HK-2 (cell line): ENCODE data around the gene CYP27C1.
"Not testable (repeated sequence)": the region's sequence is repeated elsewhere in the genome, so short reads cannot be mapped to it uniquely, and the experiment has no call there.

Experiments used
- DNase-seq: peaks from one replicate; pipeline ENCODE4 v3.0.0-alpha.2; 2018; ENCODE audit not compliant: unreplicated experiment

CYP27C1 gene

GRCh38 chr2:127225186-127225960 lies 5.3 kb upstream of the CYP27C1 start:
- DNase-seq: peak; percentile 26

DNA sequence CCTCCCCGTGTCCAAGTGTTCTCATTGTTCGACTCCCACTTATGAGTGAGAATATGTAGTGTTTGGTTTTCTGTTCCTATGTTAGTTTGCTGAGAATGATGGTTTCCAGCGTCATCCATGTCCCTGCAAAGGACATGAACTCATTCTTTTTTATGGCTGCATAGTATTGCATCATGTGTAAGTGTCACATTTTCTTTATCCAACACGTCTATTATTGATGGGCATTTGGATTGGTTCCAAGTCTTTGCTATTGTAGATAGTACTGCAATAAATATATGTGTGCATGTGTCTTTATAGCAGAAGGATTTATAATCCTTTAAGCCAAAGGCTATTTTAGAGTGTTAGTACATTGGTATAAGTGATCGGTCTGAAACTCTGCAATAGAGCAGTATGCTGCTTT lies 4.0 kb upstream of the CYP27C1 start:
- not testable (repeated sequence) for DNase-seq

DNA sequence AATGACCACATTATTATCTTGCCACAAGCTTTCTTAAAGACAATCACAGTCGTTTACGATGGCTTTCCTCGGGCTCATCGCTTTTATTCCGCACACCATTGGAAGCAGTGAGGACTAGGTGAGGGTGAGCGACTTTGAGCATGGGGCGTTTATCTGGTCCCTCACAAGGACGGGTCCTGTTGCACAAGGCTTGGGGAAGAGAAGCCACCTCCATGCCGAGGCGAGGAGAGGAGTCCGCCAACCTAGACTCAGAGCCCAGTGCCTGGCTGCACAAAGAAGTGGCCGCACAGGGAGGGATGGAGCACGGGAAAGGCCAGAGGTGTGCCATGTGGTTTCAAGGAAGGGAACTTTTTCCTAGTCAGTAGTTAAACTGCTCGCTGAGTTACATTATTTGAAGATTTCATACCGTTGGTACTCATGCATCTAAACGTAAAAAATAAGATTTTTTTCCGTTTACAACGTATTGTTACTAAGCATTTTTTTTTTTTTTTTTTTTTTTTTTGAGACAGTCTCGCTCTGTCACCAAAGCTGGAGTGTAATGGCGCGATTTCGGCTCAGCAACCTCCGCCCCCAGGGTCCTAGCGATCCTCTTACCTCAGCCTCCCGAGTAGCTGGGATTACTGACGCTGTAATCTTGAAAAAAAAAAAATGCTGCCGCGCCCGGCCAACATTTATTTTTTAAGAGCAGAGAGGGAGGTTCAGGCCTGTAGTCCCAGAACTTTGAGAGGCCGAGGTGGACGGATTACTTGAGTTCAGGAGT lies 849 bp upstream of the CYP27C1 start:
- DNase-seq: no peak

- no peak for DNase-seq
Observed at GRCh38 chr2:127219171-127220070, 678 bp downstream of the CYP27C1 start.

DNA sequence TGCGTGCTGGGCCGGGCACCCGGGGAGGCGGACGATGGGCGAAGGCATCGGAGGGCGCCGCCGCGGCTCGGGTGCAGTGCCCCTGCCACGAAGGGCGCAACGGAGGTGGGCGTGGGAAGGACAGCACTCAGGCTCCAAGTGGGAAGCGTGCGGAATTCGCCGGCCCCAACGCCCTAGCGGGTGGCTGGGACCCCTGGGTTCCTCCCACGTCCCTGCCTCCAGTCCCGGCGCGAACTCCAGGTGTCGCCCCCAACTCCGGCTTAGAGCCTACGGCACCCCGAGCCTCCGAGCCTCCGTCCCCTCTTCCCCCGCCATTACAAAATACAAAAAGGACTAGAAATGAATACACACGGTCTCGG lies 1.3 kb downstream of the CYP27C1 start:
- DNase-seq: no peak

DNA sequence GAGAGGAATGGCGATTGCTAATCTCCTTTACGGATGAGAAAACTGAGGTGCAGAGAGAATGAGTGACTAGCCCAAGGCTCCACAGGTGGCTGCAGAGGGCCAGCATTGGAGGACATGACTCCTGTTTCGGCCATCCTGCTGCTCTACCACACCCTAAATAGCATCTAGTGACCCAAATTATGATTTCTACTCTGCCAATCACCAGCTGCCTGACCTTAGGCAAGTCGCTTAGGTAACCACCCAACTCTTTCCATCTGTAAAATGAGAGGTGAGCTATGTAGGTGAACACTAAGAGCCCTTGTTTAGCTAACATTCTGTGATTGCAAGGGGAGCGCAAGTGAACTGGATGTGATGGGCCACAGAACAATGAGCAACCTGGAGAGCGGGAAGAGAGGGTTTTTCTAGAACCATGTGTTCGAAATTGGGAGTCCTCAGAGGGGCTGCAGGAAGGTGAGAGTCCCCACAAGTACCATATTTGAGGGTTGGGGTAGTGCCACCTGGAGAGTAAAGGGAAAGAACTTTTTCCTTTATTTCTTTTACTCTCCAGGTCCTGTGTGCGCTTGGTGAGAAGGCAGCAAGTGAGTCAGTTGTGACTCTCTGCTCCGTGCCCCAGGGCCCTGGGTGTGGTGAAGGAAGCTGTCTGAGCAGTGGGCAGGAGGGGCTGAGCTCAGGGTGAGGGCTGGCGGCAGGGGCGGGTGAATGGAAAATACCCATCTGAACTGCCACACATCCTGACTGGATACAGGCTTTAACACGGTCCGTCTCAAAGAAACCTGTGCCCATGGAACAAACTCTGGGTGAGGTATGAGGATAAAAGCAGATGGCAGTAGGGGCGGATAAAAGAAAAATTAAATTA lies 2.4 kb downstream of the CYP27C1 start:
- DNase-seq: peak; percentile 54

- no peak for DNase-seq
Observed at GRCh38 chr2:127216593-127216992, 3.5 kb downstream of the CYP27C1 start.

GRCh38 chr2:127216095-127216494 lies 4.0 kb downstream of the CYP27C1 start:
- no peak for DNase-seq

GRCh38 chr2:127214201-127214600 lies 5.9 kb downstream of the CYP27C1 start:
- DNase-seq: not testable (repeated sequence)

DNA sequence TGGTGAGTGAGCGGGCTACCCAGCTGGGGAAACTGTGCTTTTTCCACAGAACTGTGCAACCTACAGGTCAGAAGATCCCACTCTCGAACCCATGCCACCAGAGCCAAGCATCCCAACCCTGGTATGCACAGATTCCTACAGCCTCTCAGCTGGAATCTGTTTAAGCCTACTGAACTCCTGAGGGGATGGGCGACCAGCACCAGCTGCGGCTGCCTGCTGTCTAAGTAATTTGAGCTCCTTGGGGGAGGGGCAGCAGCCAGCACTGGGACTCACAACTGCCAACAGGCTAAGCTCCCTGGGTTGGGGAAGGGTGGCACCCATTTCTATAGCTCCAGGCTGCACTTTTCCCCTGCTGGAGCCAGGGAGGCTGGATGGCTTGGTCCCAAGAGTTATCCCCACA lies 11.8 kb downstream of the CYP27C1 start:
- DNase-seq: no peak

- no peak for DNase-seq
Observed at GRCh38 chr2:127205218-127206125, 14.6 kb downstream of the CYP27C1 start.

DNA sequence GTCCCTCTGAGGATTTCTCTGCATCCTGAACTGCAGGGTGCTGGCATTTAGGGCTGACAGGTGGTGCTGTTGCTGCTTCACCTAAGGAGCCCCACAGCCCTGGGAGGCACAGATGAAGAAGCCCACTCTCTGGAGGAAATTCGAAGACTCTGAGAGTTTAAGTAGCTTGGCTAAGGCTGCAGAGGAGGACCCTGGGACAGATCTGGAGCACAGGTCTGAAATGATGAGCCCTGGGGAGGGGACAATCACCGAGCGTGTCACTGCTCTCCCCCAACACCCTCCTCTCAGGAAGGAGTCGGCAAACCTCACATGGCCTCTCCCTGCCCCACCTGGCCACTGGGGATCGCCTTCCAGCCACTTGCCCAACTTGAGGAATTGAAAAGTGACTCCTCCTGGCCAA lies 18.6 kb downstream of the CYP27C1 start:
- DNase-seq: no peak

DNA sequence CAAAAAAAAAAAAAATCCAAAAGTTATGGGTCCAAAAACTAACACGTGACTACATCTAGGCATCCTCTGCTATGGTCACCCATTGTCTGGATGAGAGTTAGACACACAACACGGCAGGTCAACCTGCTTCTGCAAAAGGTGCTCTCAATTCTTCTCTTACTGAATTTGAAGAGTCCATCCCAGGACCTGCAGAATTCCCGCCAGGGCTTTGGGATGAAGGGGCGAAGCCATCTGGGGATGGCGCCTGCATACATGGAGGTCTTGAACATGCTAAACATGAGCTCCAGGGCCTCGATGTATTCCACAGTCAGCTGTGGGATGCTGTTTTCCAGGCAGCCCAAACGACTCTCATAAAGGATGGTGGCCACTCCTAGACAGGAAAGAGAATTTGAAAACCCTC lies 19.1 kb downstream of the CYP27C1 start:
- no peak for DNase-seq

DNA sequence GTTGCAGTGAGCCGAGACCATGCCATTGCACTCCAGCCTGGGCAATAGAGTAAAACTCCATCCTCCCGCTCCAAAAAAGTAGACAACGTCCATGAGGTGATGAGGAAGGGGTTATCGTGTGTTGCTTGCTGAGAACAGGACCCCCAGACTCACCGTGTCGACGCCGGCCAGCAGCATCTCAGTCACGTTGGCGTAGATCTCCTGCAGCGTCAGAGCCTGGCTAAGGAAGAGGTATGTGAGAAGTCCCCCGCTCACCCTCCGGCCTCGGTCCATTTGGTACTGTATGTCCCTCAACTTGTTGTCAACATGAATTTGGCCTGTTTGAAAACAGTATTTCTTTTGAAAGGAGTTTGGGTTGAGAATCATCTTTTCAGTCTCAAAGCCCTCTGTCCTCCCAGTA lies 20.9 kb downstream of the CYP27C1 start:
- DNase-seq: no peak

DNA sequence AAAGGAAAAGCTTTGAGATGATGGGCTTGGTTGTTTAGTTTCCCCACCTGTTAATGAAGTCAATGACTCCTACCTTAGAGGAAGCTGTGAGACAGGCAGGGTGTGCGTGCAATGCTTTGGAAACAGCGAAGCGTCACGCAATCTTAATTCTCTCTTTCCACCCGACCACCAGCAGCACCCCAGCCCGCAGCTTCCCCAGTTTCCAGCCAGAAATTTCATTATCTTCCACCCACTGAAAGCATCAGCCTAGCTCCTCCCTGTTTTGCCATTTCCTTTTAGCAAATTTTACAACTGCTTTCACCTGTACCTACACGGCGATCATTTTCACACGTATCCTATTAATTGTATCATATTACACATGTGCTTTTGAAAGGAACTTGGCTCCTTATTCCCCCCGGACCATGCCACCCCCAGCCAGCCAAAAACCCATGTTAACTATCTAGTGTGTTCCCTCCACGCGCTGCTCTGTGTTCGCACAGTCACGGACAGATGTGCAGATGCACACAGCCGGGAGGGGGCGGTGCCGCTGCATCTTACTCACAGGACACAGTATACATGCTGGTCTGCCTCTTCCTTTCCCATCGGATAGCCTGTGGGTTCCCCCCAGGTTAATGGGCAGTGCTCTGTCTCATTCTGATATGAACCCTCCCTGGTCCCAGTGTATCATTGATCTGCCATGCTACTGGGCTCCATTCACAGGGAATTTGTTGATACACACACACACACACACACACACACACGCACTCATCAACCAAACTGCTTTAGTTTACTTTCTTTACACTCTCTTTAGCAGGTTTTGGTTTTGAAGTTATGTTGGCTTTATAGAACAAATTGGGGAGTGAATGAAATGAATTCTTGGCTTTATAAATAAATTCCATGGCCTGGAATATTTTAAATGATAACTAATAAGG lies 22.4 kb downstream of the CYP27C1 start:
- peak; percentile 73 for DNase-seq

DNA sequence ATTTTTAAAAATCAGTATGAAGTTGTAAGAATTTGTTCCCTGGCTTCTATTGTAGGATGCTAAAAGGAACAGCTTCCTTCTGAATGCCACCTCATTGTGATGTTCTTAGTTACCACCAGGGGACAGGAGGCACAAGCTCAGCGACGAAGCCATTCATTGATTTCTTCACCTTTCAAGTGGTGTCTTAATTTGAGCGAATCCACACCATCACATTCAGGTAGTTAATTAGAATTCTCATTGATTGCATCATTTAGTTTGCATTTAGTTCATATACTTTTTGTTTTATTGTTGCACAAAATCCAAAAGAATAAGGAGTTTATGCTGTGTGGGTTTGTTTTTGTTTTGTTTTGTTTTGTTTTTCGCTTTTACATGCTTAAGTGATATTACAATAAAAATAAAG lies 23.1 kb downstream of the CYP27C1 start:
- no peak for DNase-seq

DNA sequence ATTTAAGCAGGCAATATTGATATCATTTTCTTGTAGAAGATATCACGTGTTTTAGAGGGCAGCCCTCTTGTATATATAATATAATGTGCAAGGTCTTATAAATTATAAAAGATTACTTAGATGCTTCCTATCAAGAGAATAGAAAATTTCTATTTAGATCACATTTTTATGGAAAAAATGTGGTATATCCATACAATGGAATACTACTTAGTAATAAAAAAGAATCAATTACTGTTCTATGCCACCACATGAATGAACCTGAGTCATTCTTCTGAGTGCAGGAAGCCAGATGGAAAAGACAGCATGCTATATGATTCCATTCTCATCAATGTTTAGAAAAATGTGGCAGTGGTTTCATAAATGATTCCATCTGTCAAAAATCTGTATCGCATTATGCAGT lies 23.6 kb downstream of the CYP27C1 start:
- no peak for DNase-seq

DNA sequence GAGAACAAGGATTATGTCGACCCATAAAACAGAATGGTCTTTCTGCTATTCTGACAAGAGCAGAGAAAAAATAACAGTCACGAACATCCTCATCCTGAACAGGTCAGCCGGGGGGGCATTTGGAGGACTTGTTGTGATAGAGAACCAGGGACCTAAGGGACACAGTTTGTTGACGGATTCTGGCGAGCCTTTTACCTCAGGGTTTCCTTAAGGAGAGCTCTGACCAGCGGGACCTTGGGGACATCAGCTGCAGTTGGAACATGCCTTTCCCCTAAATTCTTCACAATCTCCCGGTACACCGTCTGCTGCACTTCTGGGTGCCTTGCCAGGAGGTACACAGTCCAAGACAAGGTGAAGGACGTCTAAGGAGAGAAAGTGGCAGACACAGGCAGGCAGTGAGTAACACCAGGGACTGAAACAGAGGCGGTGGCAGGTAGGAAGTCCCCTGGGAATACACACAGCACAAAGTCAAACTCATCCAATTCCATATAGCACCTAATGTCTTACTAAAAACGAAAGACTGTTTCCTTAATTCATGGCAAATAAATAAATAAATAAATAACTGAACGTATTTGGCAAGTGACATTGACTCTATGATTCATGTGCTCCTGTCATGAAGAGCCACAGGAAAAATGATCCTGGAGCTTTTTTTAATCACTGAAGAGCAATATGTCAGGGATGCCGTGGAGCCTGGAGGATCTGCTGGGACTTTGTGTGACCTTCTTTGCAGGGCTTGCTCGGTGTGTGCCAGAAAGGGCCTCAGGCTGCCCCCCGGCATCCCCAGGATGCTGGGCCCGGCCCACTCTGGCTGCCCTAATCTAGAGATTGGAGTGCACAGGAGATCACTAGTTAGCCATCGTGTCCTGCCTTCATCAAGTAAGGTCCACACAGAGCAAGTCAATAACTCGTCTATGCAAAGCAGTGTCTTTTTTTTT lies 24.7 kb downstream of the CYP27C1 start:
- DNase-seq: no peak
